HEK293 (cell line): Measurements from ENCODE around the gene HEATR5A.

Source experiments
- CTCF ChIA-PET: fragments of 350-600 bp; formaldehyde crosslinking; extraction: SDS; loops from one replicate; lab custom pipeline; 2021; ENCODE audit warnings: antibody characterized with exemption; lab: Yijun Ruan, JAX
- POLR2A ChIA-PET: fragments of 300-600 bp; formaldehyde crosslinking; extraction: SDS; loops from one replicate; lab custom pipeline; 2020; ENCODE audit warnings: antibody characterized with exemption, inconsistent platforms; lab: Yijun Ruan, JAX
- H3K27ac ChIP-seq: fragments of 200-500 bp; sonication (Bioruptor generic); 2 replicates; pipeline ENCODE4 v1.5.1; 2014; ENCODE audit warnings: low read depth, low read length, control low read depth, inconsistent platforms; ENCODE audit errors: extremely low read depth
- H3K36me3 ChIP-seq, 2 experiments: fragments of 200-500 bp in 1 of 2; sonication (Bioruptor generic) in 1 of 2; 1 replicate in 1 of 2; 2 replicates in 1 of 2; pipeline ENCODE4 v1.5.1; 2014 to 2017; ENCODE audit warnings: inconsistent platforms in 2 of 2, low read length in 2 of 2; ENCODE audit not compliant: control insufficient read depth in 2 of 2, insufficient read depth in 1 of 2
- H3K4me1 ChIP-seq: fragments of 200-500 bp; sonication (Bioruptor generic); 2 replicates; pipeline ENCODE4 v1.5.1; 2014; ENCODE audit warnings: mild to moderate bottlenecking, low read length, inconsistent platforms; ENCODE audit not compliant: control insufficient read depth, insufficient read depth
- H3K4me3 ChIP-seq: 2 replicates; pipeline ENCODE4 v1.5.1; 2011; ENCODE audit warnings: low read depth, mild to moderate bottlenecking, control low read depth, low read length, moderate library complexity
- H3K9me3 ChIP-seq: fragments of 200-500 bp; sonication (Bioruptor generic); 2 replicates; pipeline ENCODE4 v1.5.1; 2014; ENCODE audit warnings: low read depth, low read length, inconsistent platforms; ENCODE audit not compliant: control insufficient read depth, insufficient read depth
- KLF16 ChIP-seq: fragments of 450-650 bp; formaldehyde crosslinking; IDR thresholded peaks from 2 replicates; pipeline ENCODE4 v1.5.1; 2017; ENCODE audit warnings: missing biosample characterization, missing genetic modification characterization
- KLF9 ChIP-seq: fragments of 450-650 bp; formaldehyde crosslinking; IDR thresholded peaks from 2 replicates; pipeline ENCODE4 v1.5.1; 2016; ENCODE audit warnings: missing biosample characterization, missing genetic modification characterization, low read depth
- TSHZ1 ChIP-seq: fragments of 450-650 bp; formaldehyde crosslinking; IDR thresholded peaks from 2 replicates; pipeline ENCODE4 v1.5.1; 2016; ENCODE audit warnings: missing biosample characterization, missing genetic modification characterization, borderline replicate concordance
- ZFP3 ChIP-seq: fragments of 450-650 bp; formaldehyde crosslinking; IDR thresholded peaks from 2 replicates; pipeline ENCODE4 v1.5.1; 2016; ENCODE audit warnings: low read depth, missing biosample characterization, missing genetic modification characterization
- ZIC2 ChIP-seq: fragments of 450-650 bp; formaldehyde crosslinking; IDR thresholded peaks from 2 replicates; pipeline ENCODE4 v1.5.1; 2016; ENCODE audit warnings: missing biosample characterization, missing genetic modification characterization
- ZNF174 ChIP-seq: fragments of 450-650 bp; formaldehyde crosslinking; IDR thresholded peaks from 2 replicates; pipeline ENCODE4 v1.5.0; 2017; ENCODE audit warnings: missing biosample characterization, mild to moderate bottlenecking, missing genetic modification characterization
- ZNF221 ChIP-seq: fragments of 450-650 bp; formaldehyde crosslinking; IDR thresholded peaks from 2 replicates; pipeline ENCODE4 v1.5.1; 2017; ENCODE audit warnings: missing biosample characterization, missing genetic modification characterization, borderline replicate concordance
- ZNF292 ChIP-seq: fragments of 450-650 bp; formaldehyde crosslinking; IDR thresholded peaks from 2 replicates; pipeline ENCODE4 v1.5.1; 2016; ENCODE audit warnings: low read depth, missing biosample characterization, missing genetic modification characterization, borderline replicate concordance
- ZNF558 ChIP-seq: fragments of 450-650 bp; formaldehyde crosslinking; IDR thresholded peaks from 2 replicates; pipeline ENCODE4 v1.5.1; 2016; ENCODE audit warnings: missing biosample characterization, missing genetic modification characterization
- ZNF561 ChIP-seq: fragments of 450-650 bp; IDR thresholded peaks from 2 replicates; pipeline ENCODE4 v1.5.1; 2018; ENCODE audit warnings: missing biosample characterization, missing genetic modification characterization, borderline replicate concordance
- ZNF76 ChIP-seq: fragments of 450-650 bp; formaldehyde crosslinking; IDR thresholded peaks from 2 replicates; pipeline ENCODE4; 2016; ENCODE audit warnings: low read depth, missing biosample characterization, missing genetic modification characterization, borderline replicate concordance
- ZNF785 ChIP-seq: fragments of 450-650 bp; formaldehyde crosslinking; IDR thresholded peaks from 2 replicates; pipeline ENCODE4 v1.5.1; 2016; ENCODE audit warnings: missing biosample characterization, missing genetic modification characterization
- ZNF830 ChIP-seq: fragments of 450-650 bp; IDR thresholded peaks from 2 replicates; pipeline ENCODE4 v1.5.0; 2018; ENCODE audit warnings: missing biosample characterization, missing genetic modification characterization, low read depth, mild to moderate bottlenecking, moderate library complexity
- TF ChIP-seq, protein P1 (sequence below): fragments of 450-650 bp; formaldehyde crosslinking; IDR thresholded peaks from 2 replicates; pipeline ENCODE4 v1.5.1; 2016; ENCODE audit warnings: missing biosample characterization, missing genetic modification characterization
- TF ChIP-seq, protein P2 (sequence below): fragments of 450-650 bp; formaldehyde crosslinking; IDR thresholded peaks from 2 replicates; pipeline ENCODE4 v1.5.1; 2016; ENCODE audit warnings: missing biosample characterization, missing genetic modification characterization
- TF ChIP-seq, protein P3 (sequence below): fragments of 450-650 bp; formaldehyde crosslinking; IDR thresholded peaks from 2 replicates; pipeline ENCODE4 v1.5.1; 2016; ENCODE audit warnings: missing biosample characterization, missing genetic modification characterization
- TF ChIP-seq, protein P4 (sequence below): fragments of 450-650 bp; formaldehyde crosslinking; IDR thresholded peaks from 2 replicates; pipeline ENCODE4 v1.5.1; 2016; ENCODE audit warnings: missing biosample characterization, missing genetic modification characterization

The HEATR5A gene

GRCh38 chr14:31280871-31281220, 139.5 kb downstream of the HEATR5A start (continued):
- no peak for TF ChIP-seq TSHZ1 (tag by site-specific recombination)
- no peak for TF ChIP-seq ZNF174 (tag by site-specific recombination)
- no peak for TF ChIP-seq ZNF76 (tag by site-specific recombination)
- TF ChIP-seq KLF16 (tag by site-specific recombination), result no peak
- TF ChIP-seq ZNF558 (tag by site-specific recombination), result no peak
- no peak for TF ChIP-seq ZNF221 (tag by site-specific recombination)
- TF ChIP-seq, protein P1, sequence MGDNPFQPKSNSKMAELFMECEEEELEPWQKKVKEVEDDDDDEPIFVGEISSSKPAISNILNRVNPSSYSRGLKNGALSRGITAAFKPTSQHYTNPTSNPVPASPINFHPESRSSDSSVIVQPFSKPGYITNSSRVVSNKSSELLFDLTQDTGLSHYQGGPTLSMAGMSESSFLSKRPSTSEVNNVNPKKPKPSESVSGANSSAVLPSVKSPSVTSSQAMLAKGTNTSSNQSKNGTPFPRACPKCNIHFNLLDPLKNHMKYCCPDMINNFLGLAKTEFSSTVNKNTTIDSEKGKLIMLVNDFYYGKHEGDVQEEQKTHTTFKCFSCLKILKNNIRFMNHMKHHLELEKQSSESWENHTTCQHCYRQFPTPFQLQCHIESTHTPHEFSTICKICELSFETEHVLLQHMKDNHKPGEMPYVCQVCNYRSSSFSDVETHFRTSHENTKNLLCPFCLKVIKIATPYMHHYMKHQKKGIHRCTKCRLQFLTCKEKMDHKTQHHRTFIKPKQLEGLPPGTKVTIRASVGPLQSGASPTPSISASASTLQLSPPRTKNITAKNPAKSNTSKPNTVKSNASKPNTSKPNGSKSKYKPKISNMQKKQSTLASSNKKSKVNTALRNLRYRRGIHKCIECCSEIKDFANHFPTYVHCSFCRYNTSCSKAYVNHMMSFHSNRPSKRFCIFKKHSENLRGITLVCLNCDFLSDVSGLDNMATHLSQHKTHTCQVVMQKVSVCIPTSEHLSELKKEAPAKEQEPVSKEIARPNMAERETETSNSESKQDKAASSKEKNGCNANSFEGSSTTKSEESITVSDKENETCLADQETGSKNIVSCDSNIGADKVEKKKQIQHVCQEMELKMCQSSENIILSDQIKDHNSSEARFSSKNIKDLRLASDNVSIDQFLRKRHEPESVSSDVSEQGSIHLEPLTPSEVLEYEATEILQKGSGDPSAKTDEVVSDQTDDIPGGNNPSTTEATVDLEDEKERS, result no peak
- no peak for TF ChIP-seq ZFP3 (tag by site-specific recombination)
- TF ChIP-seq ZNF561 (tag by site-specific recombination), result no peak

GRCh38 chr14:31280132-31280870, 140.0 kb downstream of the HEATR5A start:
- TF ChIP-seq KLF9 (no peak), ZNF292 (tag by site-specific recombination) (no peak), ZIC2 (tag by site-specific recombination) (no peak), ZNF830 (tag by site-specific recombination) (no peak), ZNF785 (tag by site-specific recombination) (no peak)
- TF ChIP-seq, protein P2, sequence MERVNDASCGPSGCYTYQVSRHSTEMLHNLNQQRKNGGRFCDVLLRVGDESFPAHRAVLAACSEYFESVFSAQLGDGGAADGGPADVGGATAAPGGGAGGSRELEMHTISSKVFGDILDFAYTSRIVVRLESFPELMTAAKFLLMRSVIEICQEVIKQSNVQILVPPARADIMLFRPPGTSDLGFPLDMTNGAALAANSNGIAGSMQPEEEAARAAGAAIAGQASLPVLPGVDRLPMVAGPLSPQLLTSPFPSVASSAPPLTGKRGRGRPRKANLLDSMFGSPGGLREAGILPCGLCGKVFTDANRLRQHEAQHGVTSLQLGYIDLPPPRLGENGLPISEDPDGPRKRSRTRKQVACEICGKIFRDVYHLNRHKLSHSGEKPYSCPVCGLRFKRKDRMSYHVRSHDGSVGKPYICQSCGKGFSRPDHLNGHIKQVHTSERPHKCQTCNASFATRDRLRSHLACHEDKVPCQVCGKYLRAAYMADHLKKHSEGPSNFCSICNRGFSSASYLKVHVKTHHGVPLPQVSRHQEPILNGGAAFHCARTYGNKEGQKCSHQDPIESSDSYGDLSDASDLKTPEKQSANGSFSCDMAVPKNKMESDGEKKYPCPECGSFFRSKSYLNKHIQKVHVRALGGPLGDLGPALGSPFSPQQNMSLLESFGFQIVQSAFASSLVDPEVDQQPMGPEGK (tag by site-specific recombination), result no peak
- TF ChIP-seq, protein P3, sequence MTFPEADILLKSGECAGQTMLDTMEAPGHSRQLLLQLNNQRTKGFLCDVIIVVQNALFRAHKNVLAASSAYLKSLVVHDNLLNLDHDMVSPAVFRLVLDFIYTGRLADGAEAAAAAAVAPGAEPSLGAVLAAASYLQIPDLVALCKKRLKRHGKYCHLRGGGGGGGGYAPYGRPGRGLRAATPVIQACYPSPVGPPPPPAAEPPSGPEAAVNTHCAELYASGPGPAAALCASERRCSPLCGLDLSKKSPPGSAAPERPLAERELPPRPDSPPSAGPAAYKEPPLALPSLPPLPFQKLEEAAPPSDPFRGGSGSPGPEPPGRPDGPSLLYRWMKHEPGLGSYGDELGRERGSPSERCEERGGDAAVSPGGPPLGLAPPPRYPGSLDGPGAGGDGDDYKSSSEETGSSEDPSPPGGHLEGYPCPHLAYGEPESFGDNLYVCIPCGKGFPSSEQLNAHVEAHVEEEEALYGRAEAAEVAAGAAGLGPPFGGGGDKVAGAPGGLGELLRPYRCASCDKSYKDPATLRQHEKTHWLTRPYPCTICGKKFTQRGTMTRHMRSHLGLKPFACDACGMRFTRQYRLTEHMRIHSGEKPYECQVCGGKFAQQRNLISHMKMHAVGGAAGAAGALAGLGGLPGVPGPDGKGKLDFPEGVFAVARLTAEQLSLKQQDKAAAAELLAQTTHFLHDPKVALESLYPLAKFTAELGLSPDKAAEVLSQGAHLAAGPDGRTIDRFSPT (tag by site-specific recombination), result no peak
- TF ChIP-seq, protein P4, sequence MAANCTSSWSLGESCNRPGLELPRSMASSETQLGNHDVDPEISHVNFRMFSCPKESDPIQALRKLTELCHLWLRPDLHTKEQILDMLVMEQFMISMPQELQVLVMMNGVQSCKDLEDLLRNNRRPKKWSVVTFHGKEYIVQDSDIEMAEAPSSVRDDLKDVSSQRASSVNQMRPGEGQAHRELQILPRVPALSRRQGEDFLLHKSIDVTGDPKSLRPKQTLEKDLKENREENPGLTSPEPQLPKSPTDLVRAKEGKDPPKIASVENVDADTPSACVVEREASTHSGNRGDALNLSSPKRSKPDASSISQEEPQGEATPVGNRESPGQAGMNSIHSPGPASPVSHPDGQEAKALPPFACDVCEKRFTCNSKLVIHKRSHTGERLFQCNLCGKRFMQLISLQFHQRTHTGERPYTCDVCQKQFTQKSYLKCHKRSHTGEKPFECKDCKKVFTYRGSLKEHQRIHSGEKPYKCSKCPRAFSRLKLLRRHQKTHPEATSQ, result no peak
- POLR2A ChIA-PET, result no interaction called here
- H3K27ac ChIP-seq, result no peak overlapping the region
- H3K4me3 ChIP-seq, result no peak overlapping the region
- no peaks in the 10 kb centered on the region for H3K36me3 ChIP-seq
- CTCF ChIA-PET, result no interaction called here
- H3K4me1 ChIP-seq, result no peaks in the 10 kb centered on the region
- no peaks in the 10 kb centered on the region for H3K9me3 ChIP-seq
